ENCODE results near the gene PABPC1L.

Gene PABPC1L

GRCh38 chr20:44943828-44944227, 34.0 kb downstream of the PABPC1L start:
- no peak for DNase-seq

GRCh38 chr20:44945261-44945660, 35.4 kb downstream of the PABPC1L start:
- DNase-seq, result no peak

- no peak for DNase-seq
These were observed 36.5 kb downstream of the PABPC1L start for GRCh38 chr20:44946271-44946852.

- no peak for DNase-seq
These were observed 38.2 kb downstream of the PABPC1L start for GRCh38 chr20:44948107-44948506.

GRCh38 chr20:44948513-44948912, 38.7 kb downstream of the PABPC1L start:
- DNase-seq, result no peak

- DNase-seq, result no peak
These were observed 40.5 kb downstream of the PABPC1L start for GRCh38 chr20:44950368-44950767.

- DNase-seq, result no peak
These were observed 42.9 kb downstream of the PABPC1L start for GRCh38 chr20:44952731-44953130.

- no peak for DNase-seq
These were observed 44.4 kb downstream of the PABPC1L start for GRCh38 chr20:44954211-44954610.

- no peak for DNase-seq
These were observed 45.4 kb downstream of the PABPC1L start for GRCh38 chr20:44955270-44955669.

- DNase-seq, result no peak
These were observed 46.5 kb downstream of the PABPC1L start for GRCh38 chr20:44956410-44956809.

- no peak for DNase-seq
These were observed 48.4 kb downstream of the PABPC1L start for GRCh38 chr20:44958276-44958675.

GRCh38 chr20:44959082-44959637, 49.3 kb downstream of the PABPC1L start:
- no peak for DNase-seq

- peak; percentile 44 for DNase-seq
These were observed 49.8 kb downstream of the PABPC1L start for GRCh38 chr20:44959638-44960102.

GRCh38 chr20:44960103-44960852, 50.4 kb downstream of the PABPC1L start, which contains the start of gene TOMM34:
Gene TOMM34 (minus strand): TSS chr20:44960397. CDS start chr20:44960333, 64 bp downstream.
- DNase-seq, result peak; percentile 89

GRCh38 chr20:44961011-44961869, 51.4 kb downstream of the PABPC1L start:
- DNase-seq, result peak; percentile 21

GRCh38 chr20:44961870-44962267, 52.0 kb downstream of the PABPC1L start:
- peak; percentile 17 for DNase-seq

- no peak for DNase-seq
These were observed 52.6 kb downstream of the PABPC1L start for GRCh38 chr20:44962483-44962882.

- no peak for DNase-seq
These were observed 53.7 kb downstream of the PABPC1L start for GRCh38 chr20:44963325-44964215.

- no peak for DNase-seq
These were observed 55.8 kb downstream of the PABPC1L start for GRCh38 chr20:44965651-44966029.

GRCh38 chr20:44966030-44966961, 56.4 kb downstream of the PABPC1L start, which contains the start of gene STK4:
Gene STK4 (plus strand): TSS chr20:44966512. CDS start chr20:44966569, 57 bp downstream.
- DNase-seq, result peak; percentile 93
